OCI-LY3 (cell line): ENCODE results near the gene SLC25A2.

Experiments used
- CTCF ChIP-seq: fragments of 200-600, 300-600 bp; sonication (generic); IDR thresholded peaks from 2 replicates; pipeline ENCODE4 v1.5.1; 2014; ENCODE audit warnings: antibody characterized with exemption, low read length, low read depth
- EZH2phosphoT487 ChIP-seq: fragments of 200-600 bp; shearing (Covaris generic); IDR thresholded peaks from 2 replicates; pipeline ENCODE4 v1.6.1; 2018; ENCODE audit warnings: antibody characterized with exemption, mixed run types, low read depth

GRCh38 chr5:141319699-141320098 lies 15.8 kb upstream of the SLC25A2 start:
- TF ChIP-seq CTCF (no peak), EZH2phosphoT487 (no peak)
